ENCODE data around the gene KRTAP5-7. TPM values are rescaled to one million over a fixed set of nuclear protein-coding genes. Genes with fewer than 3 reads are reported as not detected.

Gene KRTAP5-7
- total and polyA plus RNA-seq, 2 of the 13 experiments (the other 11 are each of a cell fraction or from before 2014, with no cell fraction given): 0.54 TPM; not detected in 1

- TF ChIP-seq ZNF605 (CRISPR knock-in tag; IDR thresholded peaks at IDR 0.05): no peak
- TF ChIP-seq ZBTB38 (CRISPR knock-in tag; IDR thresholded peaks at IDR 0.05): peak; percentile 31; the same call in 1 of the 2 replicates
- TF ChIP-seq MED1 (CRISPR knock-in tag; IDR thresholded peaks at IDR 0.05): 0 out of 2 replicates have a peak, but pooled peaks have one; percentile 30
- peak in 1 of 2 experiments; percentile 23; a peak in 1 of 4 replicates for TF ChIP-seq POLR2A (IDR thresholded peaks at IDR 0.05; ENCODE audit: insufficient read depth in 1 of 2, low read depth in 2 of 2, low read length in 2 of 2)
- TF ChIP-seq MLX (CRISPR knock-in tag; IDR thresholded peaks at IDR 0.05): no peak
- TF ChIP-seq ZNF589 (CRISPR knock-in tag; conservative IDR thresholded peaks at IDR 0.05): no peak
- peak; percentile 64; the same call in 1 of the 2 replicates for TF ChIP-seq ZNF292 (CRISPR knock-in tag; IDR thresholded peaks at IDR 0.05; ENCODE audit: borderline replicate concordance, low read depth)
- no peak for TF ChIP-seq ZNF615 (CRISPR knock-in tag; IDR thresholded peaks at IDR 0.05; ENCODE audit: borderline replicate concordance)
- no peak for TF ChIP-seq ZNF713 (CRISPR knock-in tag; IDR thresholded peaks at IDR 0.05)
- TF ChIP-seq HOMEZ (CRISPR knock-in tag; IDR thresholded peaks at IDR 0.05; ENCODE audit: low read depth): peak; percentile 36; the same call in 1 of the 2 replicates
- TF ChIP-seq MEF2D (CRISPR knock-in tag; IDR thresholded peaks at IDR 0.05): 0 out of 2 replicates have a peak, but pooled peaks have one; percentile 19
- TF ChIP-seq ATAD3A (CRISPR knock-in tag; IDR thresholded peaks at IDR 0.05): no peak
- TF ChIP-seq HDAC2 (CRISPR knock-in tag; IDR thresholded peaks at IDR 0.05): 0 out of 2 replicates have a peak, but pooled peaks have one; percentile 10
- TF ChIP-seq ZNF501 (CRISPR knock-in tag; IDR thresholded peaks at IDR 0.05): peak; percentile 42; the same call in 1 of the 2 replicates
- 0 out of 2 replicates have a peak, but pooled peaks have one; percentile 50 for TF ChIP-seq HNRNPL (IDR thresholded peaks at IDR 0.05; ENCODE audit: low read depth, low read length)
- TF ChIP-seq ZNF687 (CRISPR knock-in tag; IDR thresholded peaks at IDR 0.05): peak; percentile 79
- peak; percentile 18; the same call in 1 of the 2 replicates for TF ChIP-seq HOXA3 (CRISPR knock-in tag; IDR thresholded peaks at IDR 0.05)
Measured at GRCh38 chr11:71527576-71528210, 626 bp downstream of the KRTAP5-7 start (continued).
